Measurements from ENCODE around the gene OR2Y1.
"Not testable (repeated sequence)": the region's sequence is repeated elsewhere in the genome, so short reads cannot be mapped to it uniquely, and the experiment has no call there.

OR2Y1 gene

GRCh38 chr5:180739958-180740357 is at the start of gene OR2Y1:
Gene OR2Y1, minus strand, starts transcription at chr5:180740058. Its CDS starts 0 bp downstream, at chr5:180740058.
- no peak for DNase-seq

GRCh38 chr5:180788651-180789410 is 49.0 kb upstream of the OR2Y1 start:
- DNase-seq, result not testable (repeated sequence)

DNA sequence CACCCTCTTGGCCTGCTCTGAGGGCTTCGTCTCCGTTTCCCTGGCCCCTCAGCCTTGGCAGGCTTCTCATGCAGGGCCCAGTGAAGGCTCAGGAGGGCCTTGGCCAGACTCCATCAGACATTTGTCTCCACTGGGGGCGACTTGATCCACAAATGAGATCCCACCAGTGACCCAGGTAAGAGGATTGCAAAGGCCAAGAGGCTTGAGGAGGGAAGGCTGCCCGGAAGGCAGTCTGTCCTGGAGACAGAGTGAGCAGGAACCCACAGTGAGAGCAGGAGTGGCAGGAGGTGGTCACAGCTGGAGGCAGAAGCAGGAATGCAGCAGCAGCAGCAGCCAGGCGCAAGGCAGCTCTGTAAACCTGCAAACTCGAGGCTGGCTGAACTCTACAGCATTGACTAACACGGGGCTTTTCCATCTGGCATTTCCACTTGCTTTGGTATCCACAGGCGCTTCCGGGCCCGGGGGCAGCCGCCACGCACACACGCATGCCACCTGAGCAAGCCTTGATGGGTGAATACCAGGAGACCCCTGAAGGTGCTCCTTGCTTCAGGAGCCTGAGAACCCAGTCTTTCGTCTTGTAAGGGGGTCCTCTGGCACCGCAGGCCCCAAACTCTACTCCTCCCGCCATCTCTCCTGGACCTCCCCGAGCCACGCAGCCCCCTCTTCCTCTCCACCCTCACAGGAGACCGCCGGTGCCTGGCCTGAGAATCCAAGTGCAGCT is 48.0 kb upstream of the OR2Y1 start:
- no peak for DNase-seq

GRCh38 chr5:180786531-180787398 is 46.9 kb upstream of the OR2Y1 start:
- DNase-seq, result no peak

DNA sequence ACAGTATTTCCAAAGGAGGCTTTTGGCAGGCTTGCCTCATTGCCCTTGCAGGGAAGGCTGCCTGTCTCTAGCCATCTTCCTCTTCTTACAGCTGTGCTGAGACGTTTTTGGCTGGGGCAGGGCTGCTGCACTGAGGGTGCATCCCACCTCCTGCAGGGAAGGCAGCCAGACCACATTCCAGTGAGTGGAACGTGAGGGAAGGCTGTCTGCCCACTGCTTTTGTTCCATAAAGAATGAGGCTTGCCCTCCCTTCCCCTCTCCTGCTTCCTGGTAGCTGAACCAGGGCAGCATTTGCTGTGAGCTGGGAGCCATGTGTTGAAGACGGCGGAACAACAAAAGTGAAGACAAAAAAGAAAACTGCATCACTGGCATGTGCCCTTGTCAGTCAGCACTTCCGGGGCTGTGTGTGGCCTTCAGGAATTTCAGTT is 46.0 kb upstream of the OR2Y1 start:
- DNase-seq, result no peak

DNA sequence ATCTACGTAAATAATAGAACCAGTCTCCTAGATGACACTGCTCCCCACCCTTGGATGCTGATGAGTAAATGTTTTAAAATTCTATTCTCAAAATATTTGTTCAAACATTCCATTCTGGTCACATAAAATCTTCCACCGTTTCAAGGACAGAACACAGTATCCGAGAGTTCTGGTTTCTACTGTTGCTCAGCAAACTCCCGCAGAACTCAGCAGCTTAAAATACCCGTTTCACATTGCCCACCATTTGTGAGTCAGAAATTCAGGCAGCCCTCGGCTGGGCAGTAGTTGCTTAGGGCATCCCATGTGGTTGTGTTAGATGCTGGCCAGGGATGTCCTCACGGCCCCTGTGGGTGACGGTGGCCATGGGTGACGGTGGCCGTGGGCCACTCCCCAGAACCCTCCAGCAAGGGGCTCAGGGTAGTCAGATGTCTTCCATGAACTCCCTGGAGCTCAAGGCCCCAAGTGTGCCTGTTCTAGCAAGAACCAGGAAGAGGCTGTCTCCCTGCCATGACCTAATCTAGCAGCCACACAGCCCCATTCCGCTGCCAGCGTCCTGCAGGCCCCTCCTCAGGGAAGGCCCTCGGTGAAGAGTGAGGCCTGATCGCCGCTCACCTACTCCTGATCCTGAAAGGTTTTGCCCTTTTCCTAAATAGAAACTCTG is 45.4 kb upstream of the OR2Y1 start:
- no peak for DNase-seq

- peak; percentile 55 for DNase-seq
Observed at GRCh38 chr5:180784497-180785097, 44.7 kb upstream of the OR2Y1 start.

- no peak for DNase-seq
Observed at GRCh38 chr5:180783340-180784052, 43.6 kb upstream of the OR2Y1 start.

DNA sequence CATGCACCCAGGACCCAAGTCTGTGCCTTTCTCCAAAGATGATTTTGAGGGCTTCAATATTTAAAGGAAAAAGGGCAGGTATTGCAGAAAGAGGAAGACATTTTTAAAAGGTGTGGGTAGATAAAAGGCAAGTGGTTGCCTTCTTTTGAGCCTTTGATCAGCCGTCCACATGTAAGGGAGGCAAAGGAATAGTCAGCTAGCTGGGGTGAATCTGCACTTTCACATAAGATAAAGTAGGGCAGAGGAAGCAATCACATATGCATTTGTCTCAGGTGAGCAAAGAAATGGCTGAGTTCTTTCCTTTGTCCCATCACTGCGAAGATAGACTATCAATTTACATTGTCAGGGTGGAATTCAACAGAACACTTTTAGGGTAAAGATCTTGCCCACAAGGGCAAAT is 42.9 kb upstream of the OR2Y1 start:
- DNase-seq, result no peak

GRCh38 chr5:180781900-180782326 is 42.1 kb upstream of the OR2Y1 start:
- not testable (repeated sequence) for DNase-seq

GRCh38 chr5:180779985-180780610 is 40.2 kb upstream of the OR2Y1 start:
- DNase-seq, result no peak

DNA sequence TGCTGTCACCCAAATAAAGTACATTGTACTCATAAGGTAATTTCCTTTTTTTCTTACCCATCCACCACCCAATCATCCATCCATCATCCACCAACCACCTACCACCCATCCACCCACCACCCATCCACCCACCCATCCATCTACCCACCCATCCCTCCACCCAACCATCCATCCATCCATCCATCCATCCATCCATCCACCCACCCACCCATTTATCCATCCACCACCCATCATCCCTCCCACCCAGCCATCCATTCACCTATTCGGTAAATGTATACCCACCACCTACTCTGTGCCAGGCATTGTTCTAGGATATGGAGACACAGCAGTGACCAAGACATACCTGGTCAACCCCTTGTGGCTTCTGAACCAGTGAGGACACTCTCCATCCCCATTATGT is 37.6 kb upstream of the OR2Y1 start:
- DNase-seq, result no peak

DNA sequence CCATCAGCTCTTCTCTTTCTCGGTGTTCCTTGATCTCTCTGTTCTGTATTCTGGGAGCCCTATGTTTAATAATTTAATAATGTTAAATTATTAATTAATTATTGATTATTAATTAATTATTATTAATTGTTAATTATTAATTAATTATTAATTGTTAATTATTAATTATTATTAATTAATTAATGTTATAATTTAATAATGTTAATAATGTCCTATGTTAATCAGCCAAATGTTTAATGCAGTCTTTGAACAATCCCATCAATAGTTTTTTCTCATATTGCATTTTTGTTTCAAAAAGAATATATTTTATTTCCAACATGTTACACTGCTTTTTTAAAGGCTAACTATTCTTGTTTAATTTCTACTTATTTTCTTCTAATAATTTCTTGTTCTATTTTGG is 36.5 kb upstream of the OR2Y1 start:
- DNase-seq, result no peak

DNA sequence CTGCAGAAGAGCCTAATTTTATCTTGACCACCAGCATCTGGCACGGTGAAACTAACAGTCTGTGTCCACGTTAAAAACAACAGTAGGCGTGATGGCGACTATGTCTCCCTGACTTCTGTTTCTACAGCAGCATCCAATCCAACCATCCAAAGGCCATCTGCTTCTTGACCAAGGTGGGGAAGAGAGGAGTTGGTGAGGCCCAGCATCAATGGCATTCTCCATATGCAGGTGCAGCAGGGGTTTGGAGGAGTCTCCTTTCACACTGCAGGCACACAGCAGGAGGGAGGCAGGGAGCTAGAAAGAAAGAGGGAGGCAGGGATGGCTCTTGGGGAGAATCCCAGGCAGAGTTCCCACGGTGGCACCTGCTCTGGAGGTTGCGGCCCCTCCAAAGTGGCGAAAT is 35.8 kb upstream of the OR2Y1 start:
- no peak for DNase-seq

DNA sequence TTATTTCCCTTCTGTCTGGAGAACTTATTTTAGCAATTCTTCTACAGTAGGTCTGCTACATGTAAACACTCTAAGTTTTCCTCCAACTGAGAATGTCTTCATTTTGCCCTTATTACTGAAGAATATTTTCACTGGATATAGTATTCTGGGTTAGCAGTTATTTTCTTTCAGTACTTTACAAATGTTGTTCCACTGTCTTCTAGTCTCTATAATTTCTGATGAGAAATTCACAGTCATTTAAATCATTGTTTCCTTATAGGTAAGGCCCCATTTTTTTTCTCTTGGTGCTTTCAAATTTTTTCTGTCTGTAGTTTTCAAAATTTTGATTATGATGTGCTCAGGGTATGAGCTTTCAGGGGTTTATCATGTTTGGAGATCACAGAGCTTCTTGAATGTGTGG is 32.0 kb upstream of the OR2Y1 start:
- DNase-seq, result no peak

DNA sequence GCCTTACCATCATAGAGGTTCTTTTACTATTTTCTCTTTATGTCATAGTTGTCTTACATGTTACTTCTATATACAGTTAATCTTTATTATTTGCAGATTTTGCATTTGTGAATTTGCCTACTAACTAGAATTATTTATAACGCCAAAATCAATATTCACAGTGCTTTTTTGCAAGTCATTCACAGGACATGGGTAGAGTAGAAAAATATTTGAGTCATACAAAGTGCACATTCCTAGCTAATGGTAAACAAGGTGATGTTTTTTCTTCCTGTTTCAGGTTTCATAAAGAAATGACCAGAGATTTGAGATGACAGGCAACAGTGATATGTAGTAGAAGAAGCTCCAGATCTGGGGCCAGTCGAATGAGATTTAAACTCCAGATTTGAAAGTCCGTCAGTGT is 30.0 kb upstream of the OR2Y1 start:
- no peak for DNase-seq

GRCh38 chr5:180755601-180756000 is 15.7 kb upstream of the OR2Y1 start:
- no peak for DNase-seq

DNA sequence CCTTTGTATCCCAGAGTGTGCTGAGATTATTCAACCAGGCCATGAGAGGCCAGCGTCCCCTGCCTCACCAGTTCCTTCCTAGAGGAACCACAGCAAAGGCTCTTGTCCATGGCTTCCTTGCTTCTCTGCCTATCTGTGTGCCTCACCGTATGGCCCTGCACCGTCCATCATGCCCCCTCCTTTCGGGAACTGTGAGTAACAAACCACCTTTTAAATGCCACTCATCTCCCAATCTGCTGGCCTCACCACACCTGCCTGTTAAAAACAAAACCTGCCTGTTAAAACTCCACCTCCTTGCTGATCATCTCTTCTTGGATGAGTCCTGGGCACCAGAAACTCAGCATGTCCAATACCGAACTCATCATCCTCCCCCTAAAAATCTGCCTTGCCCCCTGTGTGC is 4.4 kb upstream of the OR2Y1 start:
- DNase-seq, result no peak

- DNase-seq, result no peak
Observed at GRCh38 chr5:180742727-180743126, 2.9 kb upstream of the OR2Y1 start.

- not testable (repeated sequence) for DNase-seq
Observed at GRCh38 chr5:180740953-180741352, 1.1 kb upstream of the OR2Y1 start.

- no peak for DNase-seq
Observed at GRCh38 chr5:180739271-180739670, 587 bp downstream of the OR2Y1 start.

Measured in NCI-H345 (cell line).